ENCODE data around the gene TMEM132D. TPM values are rescaled to one million over a fixed set of nuclear protein-coding genes. Genes with fewer than 3 reads are reported as not detected.

The TMEM132D gene
- total and polyA plus RNA-seq, 2 of the 4 experiments (the other 2 are of a cell fraction): not detected

- Histone ChIP-seq H3K4ac (ENCODE audit: low read depth, low read length) (no peak overlapping the region), H2BK120ac (ENCODE audit: low read depth, low read length) (no peak overlapping the region), H4K5ac (ENCODE audit: low read depth, low read length) (no peak overlapping the region), H3K23ac (ENCODE audit: low read depth, low read length) (no peak overlapping the region), H3K4me3 (ENCODE audit: insufficient read depth, low read depth, low read length) (no peak overlapping the region), H4K91ac (ENCODE audit: insufficient read depth, low read depth, low read length) (no peak overlapping the region), H2BK20ac (ENCODE audit: low read depth, low read length) (no peak overlapping the region), H3K14ac (replicated peaks; ENCODE audit: low read depth, low read length) (no peak overlapping the region), H3K9me1 (ENCODE audit: insufficient read depth, low read length) (no peaks in the 10 kb centered on the region), H2AK9ac (replicated peaks; ENCODE audit: low read depth, low read length, poor library complexity) (no peak overlapping the region), H3K4me2 (ENCODE audit: low read depth, low read length) (no peak overlapping the region), H3K79me1 (ENCODE audit: low read depth in 1 of 2, low read length in 2 of 2) (no peaks in the 10 kb centered on the region), H3K27ac (ENCODE audit: insufficient read depth, low read length) (no peak overlapping the region), H2BK15ac (ENCODE audit: low read depth, low read length) (no peak overlapping the region), H4K20me1 (ENCODE audit: insufficient read depth, low read length) (no peaks in the 10 kb centered on the region), H3K9me3 (ENCODE audit: control insufficient read depth, insufficient read depth, low read length) (peaks cover 15% of the 10 kb centered on the region), H3K9ac (ENCODE audit: low read depth, low read length) (no peak overlapping the region), H3K4me1 (ENCODE audit: control insufficient read depth, insufficient read depth, low read length) (no peaks in the 10 kb centered on the region), H2AK5ac (ENCODE audit: low read depth, low read length) (no peak overlapping the region), H3K56ac (ENCODE audit: extremely low read depth, insufficient read depth, low read length) (no peak overlapping the region), H2BK5ac (ENCODE audit: low read depth, low read length, poor library complexity, severe bottlenecking) (no peak overlapping the region), H3K27me3 (ENCODE audit: control insufficient read depth, insufficient read depth, low read length) (no peaks in the 10 kb centered on the region), H2AFZ (replicated peaks; ENCODE audit: low read length, poor library complexity) (no peak overlapping the region), H4K8ac (ENCODE audit: low read depth in 2 of 2, low read length in 2 of 2) (no peak overlapping the region), H3K18ac (ENCODE audit: low read depth, low read length) (no peak overlapping the region), H3K36me3 (ENCODE audit: control insufficient read depth, insufficient read depth, low read length) (no peaks in the 10 kb centered on the region)
- DNase-seq (no peak), ATAC-seq (ENCODE audit: low read depth) (no peak)
- 100% methylated on average over 4 of the region's 6 CpGs; no CpG with 5 or more reads in 1 of the 2 experiments for WGBS, 2 experiments (ENCODE audit: extremely low coverage in 2 of 2, insufficient read length in 1 of 2)
- ChIA-PET POLR2A (ENCODE audit: unreplicated experiment) (no interaction called here), CTCF (no interaction called here)
- peak; percentile 83 for TF ChIP-seq MAFK (IDR thresholded peaks at IDR 0.05; ENCODE audit: low read depth, low read length)
- TF ChIP-seq NFE2L2 (IDR thresholded peaks at IDR 0.05; ENCODE audit: low read depth, low read length): peak; percentile 79
- TF ChIP-seq MAZ (IDR thresholded peaks at IDR 0.05; ENCODE audit: borderline replicate concordance, low read depth, low read length): no peak
- intact Hi-C loops (cut with micrococcal nuclease): no loop called here
- no TSS peak for BruUV-seq (replicated peaks)
- in situ Hi-C loops (cut with MboI; ENCODE audit: low sequenced_read_pairs): no loop called here
- dilution Hi-C loops (cut with HindIII; ENCODE audit: low sequenced_read_pairs, unreplicated experiment): no loop called here
Measured at GRCh38 chr12:129665414-129665813, 238.4 kb downstream of the TMEM132D start.
